ENCODE measurements around the gene LENEP. TPM values are rescaled to one million over a fixed set of nuclear protein-coding genes. Genes with fewer than 3 reads are reported as not detected.
A peak's percentile ranks its signal among the peaks of the same experiment; 100 is the strongest.

Gene LENEP
- total and polyA plus RNA-seq, 2 experiments from 2014 or later, result not detected

DNA sequence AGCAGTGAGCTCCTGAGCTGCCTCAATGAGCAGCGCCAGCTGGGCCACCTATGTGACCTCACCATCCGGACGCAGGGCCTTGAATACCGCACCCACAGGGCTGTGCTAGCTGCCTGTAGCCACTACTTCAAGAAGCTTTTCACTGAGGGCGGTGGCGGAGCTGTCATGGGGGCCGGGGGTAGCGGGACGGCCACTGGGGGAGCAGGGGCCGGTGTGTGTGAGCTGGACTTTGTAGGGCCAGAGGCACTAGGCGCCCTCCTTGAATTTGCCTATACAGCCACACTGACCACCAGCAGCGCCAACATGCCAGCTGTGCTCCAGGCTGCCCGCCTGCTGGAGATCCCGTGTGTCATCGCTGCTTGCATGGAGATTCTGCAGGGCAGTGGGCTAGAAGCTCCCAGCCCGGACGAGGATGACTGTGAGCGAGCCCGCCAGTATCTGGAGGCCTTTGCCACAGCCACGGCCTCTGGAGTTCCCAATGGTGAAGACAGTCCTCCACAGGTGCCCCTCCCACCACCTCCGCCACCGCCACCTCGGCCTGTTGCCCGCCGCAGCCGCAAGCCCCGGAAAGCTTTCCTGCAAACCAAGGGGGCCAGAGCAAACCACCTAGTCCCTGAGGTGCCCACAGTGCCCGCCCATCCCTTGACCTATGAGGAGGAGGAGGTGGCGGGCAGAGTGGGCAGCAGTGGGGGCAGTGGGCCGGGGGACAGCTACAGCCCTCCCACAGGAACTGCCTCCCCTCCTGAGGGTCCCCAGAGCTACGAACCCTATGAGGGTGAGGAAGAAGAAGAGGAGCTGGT lies 21.5 kb downstream of the LENEP start:
- Histone ChIP-seq H3K9me3 (ENCODE audit: low read depth) (no peaks in the 10 kb centered on the region), H3K9ac (no peak overlapping the region), H3K79me2 (ENCODE audit: insufficient read depth) (no peaks in the 10 kb centered on the region), H3F3A (ENCODE audit: insufficient read depth) (no peaks in the 10 kb centered on the region), H3K4me1 (ENCODE audit: insufficient read depth) (peaks cover 11% of the 10 kb centered on the region), H3K4me2 (ENCODE audit: unreplicated experiment) (no peak overlapping the region), H3K4me3 (no peak overlapping the region), H3K27me3 (replicated peaks; ENCODE audit: insufficient read depth) (no peaks in the 10 kb centered on the region), H2AFZ (no peak overlapping the region), H3K9me2 (ENCODE audit: insufficient read depth) (no peaks in the 10 kb centered on the region), H3K27ac (no peak overlapping the region), H3K36me3 (ENCODE audit: low read depth) (no peaks in the 10 kb centered on the region), H4K20me1 (ENCODE audit: insufficient read depth) (no peaks in the 10 kb centered on the region)
- DNase-seq, result no peak
- 90 to 94% methylated on average over 14 to 31 of the region's 31 CpGs for WGBS, 2 experiments (ENCODE audit: low coverage in 1 of 2, low lambda C conversion rate in 2 of 2, missing lambda C conversion rate in 2 of 2)
- in situ Hi-C loops (cut with MboI), result no loop called here
- no peak for TF ChIP-seq EZH2 (IDR thresholded peaks at IDR 0.05; ENCODE audit: insufficient read depth, poor library complexity, severe bottlenecking)
- TF ChIP-seq EZH2phosphoT487 (IDR thresholded peaks at IDR 0.05; ENCODE audit: insufficient read depth, low read depth), result no peak

DNA sequence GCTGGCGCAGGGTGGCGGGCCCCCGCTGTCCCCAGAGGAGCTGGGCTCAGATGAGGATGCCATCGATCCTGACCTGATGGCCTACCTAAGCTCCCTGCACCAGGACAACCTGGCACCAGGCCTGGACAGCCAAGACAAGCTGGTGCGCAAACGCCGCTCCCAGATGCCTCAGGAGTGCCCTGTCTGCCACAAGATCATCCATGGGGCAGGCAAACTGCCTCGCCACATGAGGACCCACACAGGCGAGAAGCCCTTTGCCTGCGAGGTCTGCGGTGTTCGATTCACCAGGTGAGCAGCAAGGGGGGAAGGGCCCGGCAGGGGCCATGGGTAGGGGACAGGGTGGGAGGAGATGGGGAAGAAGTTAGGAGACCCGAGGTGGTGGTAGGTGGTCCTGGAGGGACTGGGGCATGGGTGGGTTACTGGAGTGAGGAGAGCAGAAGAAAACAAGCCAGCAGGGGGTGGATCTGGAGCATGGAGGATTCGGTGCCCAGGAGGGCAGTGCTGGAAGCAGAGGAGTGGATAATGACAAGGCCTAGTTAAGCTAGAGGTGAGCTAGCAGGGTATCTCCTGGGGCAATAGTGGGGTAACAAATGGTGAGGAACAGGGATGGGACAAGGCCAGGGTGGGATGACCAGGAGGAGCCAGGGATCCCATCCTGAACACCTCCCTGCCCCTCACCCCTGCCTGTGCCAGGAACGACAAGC lies 22.3 kb downstream of the LENEP start:
- H3K4me3 ChIP-seq, result no peak overlapping the region
- H3K9me2 ChIP-seq (ENCODE audit: insufficient read depth), result no peaks in the 10 kb centered on the region
- H3K27me3 ChIP-seq (replicated peaks; ENCODE audit: insufficient read depth), result no peaks in the 10 kb centered on the region
- no peaks in the 10 kb centered on the region for H3K9me3 ChIP-seq (ENCODE audit: low read depth)
- H3K4me1 ChIP-seq (ENCODE audit: insufficient read depth), result peaks cover 11% of the 10 kb centered on the region
- no peaks in the 10 kb centered on the region for H3K79me2 ChIP-seq (ENCODE audit: insufficient read depth)
- 85 to 88% methylated on average over 15 to 16 of the region's 16 CpGs for WGBS, 2 experiments (ENCODE audit: low coverage in 1 of 2, low lambda C conversion rate in 2 of 2, missing lambda C conversion rate in 2 of 2)
- TF ChIP-seq EZH2 (IDR thresholded peaks at IDR 0.05; ENCODE audit: insufficient read depth, poor library complexity, severe bottlenecking) (no peak), EZH2phosphoT487 (IDR thresholded peaks at IDR 0.05; ENCODE audit: insufficient read depth, low read depth) (no peak)
- no peaks in the 10 kb centered on the region for H3F3A ChIP-seq (ENCODE audit: insufficient read depth)
- no peak overlapping the region for H3K9ac ChIP-seq
- in situ Hi-C loops (cut with MboI), result no loop called here
- no peaks in the 10 kb centered on the region for H3K36me3 ChIP-seq (ENCODE audit: low read depth)
- H2AFZ ChIP-seq, result no peak overlapping the region
- H3K27ac ChIP-seq, result no peak overlapping the region
- no peaks in the 10 kb centered on the region for H4K20me1 ChIP-seq (ENCODE audit: insufficient read depth)
- no peak overlapping the region for H3K4me2 ChIP-seq (ENCODE audit: unreplicated experiment)
- no peak for DNase-seq

DNA sequence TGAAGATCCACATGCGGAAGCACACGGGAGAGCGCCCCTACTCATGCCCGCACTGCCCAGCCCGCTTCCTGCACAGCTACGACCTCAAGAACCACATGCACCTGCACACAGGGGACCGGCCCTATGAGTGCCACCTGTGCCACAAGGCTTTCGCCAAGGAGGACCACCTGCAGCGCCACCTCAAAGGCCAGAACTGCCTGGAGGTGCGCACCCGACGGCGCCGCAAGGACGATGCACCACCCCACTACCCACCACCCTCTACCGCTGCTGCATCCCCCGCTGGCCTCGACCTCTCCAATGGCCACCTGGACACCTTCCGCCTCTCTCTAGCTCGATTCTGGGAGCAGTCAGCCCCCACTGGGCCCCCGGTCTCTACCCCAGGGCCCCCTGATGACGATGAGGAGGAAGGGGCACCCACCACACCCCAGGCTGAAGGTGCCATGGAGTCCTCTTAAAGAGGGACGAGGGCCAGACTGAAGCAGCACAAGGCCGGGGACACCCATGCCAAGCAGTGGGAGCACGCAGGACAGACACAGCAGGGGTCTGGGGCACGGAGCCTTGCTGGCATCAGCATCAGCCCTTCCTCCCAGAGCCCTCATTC lies 22.9 kb downstream of the LENEP start:
- Histone ChIP-seq H3K9ac (no peak overlapping the region), H3K27me3 (replicated peaks; ENCODE audit: insufficient read depth) (no peaks in the 10 kb centered on the region), H3K4me2 (ENCODE audit: unreplicated experiment) (no peak overlapping the region), H2AFZ (no peak overlapping the region), H3K36me3 (ENCODE audit: low read depth) (no peaks in the 10 kb centered on the region), H4K20me1 (ENCODE audit: insufficient read depth) (no peaks in the 10 kb centered on the region), H3K27ac (no peak overlapping the region), H3K4me3 (no peak overlapping the region), H3K9me2 (ENCODE audit: insufficient read depth) (no peaks in the 10 kb centered on the region), H3K9me3 (ENCODE audit: low read depth) (no peaks in the 10 kb centered on the region), H3K79me2 (ENCODE audit: insufficient read depth) (no peaks in the 10 kb centered on the region), H3K4me1 (ENCODE audit: insufficient read depth) (peaks cover 11% of the 10 kb centered on the region), H3F3A (ENCODE audit: insufficient read depth) (no peaks in the 10 kb centered on the region)
- DNase-seq, result no peak
- WGBS, 2 experiments (ENCODE audit: low coverage in 1 of 2, low lambda C conversion rate in 2 of 2, missing lambda C conversion rate in 2 of 2), result 87 to 89% methylated on average over 19 to 25 of the region's 26 CpGs
- in situ Hi-C loops (cut with MboI), result no loop called here
- TF ChIP-seq EZH2phosphoT487 (IDR thresholded peaks at IDR 0.05; ENCODE audit: insufficient read depth, low read depth) (no peak), EZH2 (IDR thresholded peaks at IDR 0.05; ENCODE audit: insufficient read depth, poor library complexity, severe bottlenecking) (no peak)

DNA sequence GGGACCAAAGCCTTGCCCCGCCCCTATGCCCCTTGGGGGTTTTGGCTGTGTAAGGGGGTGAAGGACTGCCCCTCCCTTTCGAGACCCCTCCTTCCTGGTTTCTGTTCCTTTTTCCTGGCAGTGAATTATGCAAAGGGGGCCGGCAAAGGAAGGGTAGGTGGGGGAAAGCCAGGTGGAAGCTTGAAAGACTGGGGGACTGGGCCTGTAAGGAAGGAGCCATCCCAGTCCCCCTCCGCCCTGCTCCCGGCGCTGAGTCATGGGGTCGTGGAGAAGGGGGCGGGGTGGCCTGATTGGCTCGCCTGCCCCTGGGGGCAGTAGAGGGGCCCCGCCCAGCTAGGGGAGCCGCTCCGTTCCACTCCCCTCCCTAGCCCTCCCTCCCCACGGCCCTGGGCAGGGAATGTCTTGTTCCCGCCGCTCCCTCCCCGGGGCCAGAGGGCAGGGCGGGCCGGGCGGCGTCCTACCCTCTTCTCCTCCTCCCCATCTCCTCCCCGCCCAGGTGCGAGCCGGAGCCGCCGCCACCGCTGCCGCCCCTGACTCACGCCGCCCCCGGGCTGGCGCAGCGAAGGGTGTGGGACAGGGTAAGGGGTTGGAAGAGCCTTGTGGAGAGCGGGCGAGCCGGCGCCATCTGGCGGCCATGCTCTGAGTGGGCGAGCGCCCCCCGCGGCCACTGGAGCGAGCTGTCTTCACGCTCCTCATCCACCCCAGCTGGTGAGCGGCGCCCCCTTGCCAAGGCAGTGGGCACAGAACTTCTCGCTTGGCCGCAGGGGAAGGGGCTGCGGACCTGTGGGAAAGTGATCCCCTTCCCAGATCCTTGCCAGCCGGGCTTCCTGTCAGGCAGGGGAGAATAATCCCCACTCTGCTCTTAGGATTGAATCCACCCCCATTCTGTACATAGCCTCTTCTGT lies 23.9 kb downstream of the LENEP start:
- in situ Hi-C loops (cut with MboI), result no loop called here
- Histone ChIP-seq H3K36me3 (ENCODE audit: low read depth) (no peaks in the 10 kb centered on the region), H2AFZ (peak overlapping the region; percentile 47; the same call in 1 of the 2 replicates)

More for the DNA sequence above, 23.9 kb downstream of the LENEP start:
- DNase-seq, result peak; percentile 91
- H3K4me3 ChIP-seq, result peak overlapping the region; percentile 64
- no peaks in the 10 kb centered on the region for H4K20me1 ChIP-seq (ENCODE audit: insufficient read depth)
- peak overlapping the region; percentile 58 for H3K4me2 ChIP-seq (ENCODE audit: unreplicated experiment)
- peak overlapping the region; percentile 53 for H3K9ac ChIP-seq
- H3F3A ChIP-seq (ENCODE audit: insufficient read depth), result no peaks in the 10 kb centered on the region
- TF ChIP-seq EZH2 (IDR thresholded peaks at IDR 0.05; ENCODE audit: insufficient read depth, poor library complexity, severe bottlenecking), result no peak
- TF ChIP-seq EZH2phosphoT487 (IDR thresholded peaks at IDR 0.05; ENCODE audit: insufficient read depth, low read depth), result no peak
- H3K79me2 ChIP-seq (ENCODE audit: insufficient read depth), result no peaks in the 10 kb centered on the region
- peaks cover 15% of the 10 kb centered on the region for H3K4me1 ChIP-seq (ENCODE audit: insufficient read depth)
- H3K9me3 ChIP-seq (ENCODE audit: low read depth), result no peaks in the 10 kb centered on the region
- peak overlapping the region; percentile 49 for H3K27ac ChIP-seq
- no peaks in the 10 kb centered on the region for H3K9me2 ChIP-seq (ENCODE audit: insufficient read depth)
- no peaks in the 10 kb centered on the region for H3K27me3 ChIP-seq (replicated peaks; ENCODE audit: insufficient read depth)
- 2 to 3% methylated on average over 22 to 48 of the region's 49 CpGs for WGBS, 2 experiments (ENCODE audit: low coverage in 1 of 2, low lambda C conversion rate in 2 of 2, missing lambda C conversion rate in 2 of 2)

Data from GM23248 (cell line).